ENCODE results near the gene BANK1. TPM values are rescaled to one million over a fixed set of nuclear protein-coding genes. Genes with fewer than 3 reads are reported as not detected.

BANK1 gene
- total RNA-seq, 4 donors from 2014 or later, result 0.27 to 1.2 (median 0.51) TPM

DNA sequence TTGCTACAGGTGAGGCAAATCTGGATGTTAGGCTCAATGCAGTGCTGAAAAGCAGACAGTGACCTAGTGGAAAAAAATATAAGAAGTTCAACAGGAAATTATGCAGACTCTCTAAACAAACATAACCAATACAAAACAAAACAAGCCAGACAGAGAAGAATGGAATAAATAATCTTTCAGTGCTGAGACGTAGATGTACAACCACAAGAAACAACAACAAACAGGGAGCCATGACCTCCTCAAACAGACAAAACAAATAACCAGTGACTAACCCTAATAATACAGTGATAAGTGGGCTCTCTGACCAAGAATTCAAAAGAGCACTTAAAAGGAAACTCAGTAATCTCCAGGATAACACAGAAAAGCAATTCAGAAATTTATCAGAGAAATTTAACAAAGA is 315.5 kb downstream of the BANK1 start:
- H3K27ac ChIP-seq, result no peak overlapping the region
- TF ChIP-seq POLR2A (IDR thresholded peaks at IDR 0.05) (no peak), CTCF (IDR thresholded peaks at IDR 0.05) (no peak)
- 33 to 38% methylated on average over 1 of the region's 1 CpG for WGBS, 2 donors
- H3K27me3 ChIP-seq, result no peaks in the 10 kb centered on the region
- no peaks in the 10 kb centered on the region for H3K36me3 ChIP-seq
- intact Hi-C loops (cut with DNase I), result no loop called here
- peaks cover 0 to 21% (median 4%) of the 10 kb centered on the region in 3 donors for H3K9me3 ChIP-seq
- no peaks in the 10 kb centered on the region for H3K4me1 ChIP-seq
- DNase-seq, result no peak
- no peak overlapping the region for H3K4me3 ChIP-seq

DNA sequence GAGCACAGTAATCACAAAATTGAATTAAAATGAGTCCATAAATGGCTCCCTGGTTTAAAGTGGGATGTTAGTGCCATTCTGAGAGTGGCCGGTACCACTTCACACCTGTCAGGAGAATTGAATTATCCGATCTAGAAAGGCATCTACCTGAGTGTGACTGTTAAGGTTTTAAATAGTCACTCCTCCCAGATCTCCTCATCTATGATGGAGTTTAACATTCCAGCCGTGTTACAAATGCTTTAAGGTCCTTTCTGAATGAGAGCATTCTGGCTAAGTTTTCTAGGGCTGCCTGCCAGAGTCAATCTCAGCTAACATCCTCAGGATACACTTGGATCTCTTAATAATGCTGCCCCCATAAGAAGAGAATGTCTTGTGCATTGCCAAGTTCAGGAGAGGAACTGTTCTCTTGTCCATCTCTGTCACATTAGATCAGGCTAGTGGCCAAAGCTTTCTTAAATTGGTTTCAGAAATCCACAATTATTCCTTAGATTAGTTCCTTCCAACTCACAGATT is 323.6 kb downstream of the BANK1 start:
- H3K4me3 ChIP-seq, result no peak overlapping the region
- H3K9me3 ChIP-seq, result no peaks in the 10 kb centered on the region
- H3K4me1 ChIP-seq, result no peaks in the 10 kb centered on the region
- 53 to 69% methylated on average over 3 of the region's 3 CpGs for WGBS, 2 donors
- no peak for DNase-seq
- H3K27ac ChIP-seq, result no peak overlapping the region
- intact Hi-C loops (cut with DNase I), result no loop called here
- H3K27me3 ChIP-seq, result no peaks in the 10 kb centered on the region
- no peaks in the 10 kb centered on the region for H3K36me3 ChIP-seq
- TF ChIP-seq CTCF (IDR thresholded peaks at IDR 0.05) (no peak), POLR2A (IDR thresholded peaks at IDR 0.05) (no peak)

DNA sequence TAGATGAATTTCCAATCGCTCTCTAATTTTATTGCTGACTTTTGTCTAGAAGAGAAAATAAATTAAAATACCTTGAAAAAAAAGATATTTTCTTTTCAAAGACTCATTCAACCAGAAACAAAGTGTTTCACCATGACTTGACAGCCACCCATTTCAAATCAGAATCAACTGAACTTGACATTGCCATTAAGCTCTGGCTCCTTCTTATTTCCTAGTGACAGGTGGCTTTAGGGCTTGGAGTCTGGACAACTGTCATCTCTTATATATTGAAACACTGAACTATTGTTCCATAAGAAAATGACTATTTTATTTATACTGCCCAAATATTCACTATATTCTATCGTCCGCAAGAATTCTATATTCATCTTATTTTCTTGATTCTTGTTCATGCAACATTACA is 325.6 kb downstream of the BANK1 start:
- TF ChIP-seq CTCF (IDR thresholded peaks at IDR 0.05), result no peak
- TF ChIP-seq POLR2A (IDR thresholded peaks at IDR 0.05), result no peak
- Histone ChIP-seq H3K4me1 (no peaks in the 10 kb centered on the region), H3K27ac (no peak overlapping the region), H3K4me3 (no peak overlapping the region), H3K36me3 (no peaks in the 10 kb centered on the region), H3K9me3 (peaks cover 0 to 11% (median 10%) of the 10 kb centered on the region in 3 donors), H3K27me3 (no peaks in the 10 kb centered on the region)
- no peak for DNase-seq
- intact Hi-C loops (cut with DNase I), result no loop called here
- WGBS, 2 donors, result 92 to 94% methylated on average over 3 of the region's 3 CpGs

DNA sequence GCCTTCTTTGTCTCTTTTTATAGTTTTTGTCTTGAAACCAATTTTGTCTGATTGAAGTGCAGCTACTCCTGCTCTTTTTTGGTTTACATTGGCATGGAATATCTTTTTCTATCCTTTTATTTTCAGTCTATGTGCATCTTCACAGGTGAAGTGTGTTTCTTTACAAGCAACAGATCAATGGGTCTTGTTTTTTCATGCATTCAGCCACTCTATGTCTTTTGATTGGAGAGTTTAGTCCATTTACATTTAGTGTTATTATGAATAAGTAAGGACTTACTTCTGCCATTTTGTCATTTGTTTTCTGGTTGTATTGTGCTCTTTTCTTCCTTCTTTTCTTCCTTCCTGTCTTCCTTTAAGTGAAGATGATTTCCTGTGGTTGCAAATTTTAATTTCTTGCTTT is 330.3 kb downstream of the BANK1 start:
- no peaks in the 10 kb centered on the region for H3K36me3 ChIP-seq
- H3K4me3 ChIP-seq, result no peak overlapping the region
- no peaks in the 10 kb centered on the region for H3K4me1 ChIP-seq
- peaks cover 0 to 11% (median 10%) of the 10 kb centered on the region in 3 donors for H3K9me3 ChIP-seq
- H3K27me3 ChIP-seq, result no peaks in the 10 kb centered on the region
- TF ChIP-seq CTCF (IDR thresholded peaks at IDR 0.05) (no peak), POLR2A (IDR thresholded peaks at IDR 0.05) (no peak)
- intact Hi-C loops (cut with DNase I), result no loop called here
- H3K27ac ChIP-seq, result no peak overlapping the region
- DNase-seq, result no peak
